HG02973 (cell line): ENCODE data around the gene SPATA20.

Source experiments
- ATAC-seq: cut with Tn5 transposase; IDR thresholded peaks from one replicate; pipeline ENCODE4 v1.9.1; 2021; ENCODE audit warnings: moderate library complexity; ENCODE audit not compliant: unreplicated experiment

SPATA20 gene

GRCh38 chr17:50594128-50594823 lies 47.3 kb downstream of the SPATA20 start:
- ATAC-seq, result no peak

GRCh38 chr17:50594892-50595291 lies 47.9 kb downstream of the SPATA20 start:
- no peak for ATAC-seq

- no peak for ATAC-seq
These were observed 49.4 kb downstream of the SPATA20 start for GRCh38 chr17:50596191-50597037.

GRCh38 chr17:50598487-50598886 lies 51.5 kb downstream of the SPATA20 start:
- ATAC-seq, result no peak

GRCh38 chr17:50599606-50600005 lies 52.6 kb downstream of the SPATA20 start:
- no peak for ATAC-seq

- no peak for ATAC-seq
These were observed 54.9 kb downstream of the SPATA20 start for GRCh38 chr17:50601823-50602375.

GRCh38 chr17:50602836-50603235 lies 55.9 kb downstream of the SPATA20 start:
- no peak for ATAC-seq

- no peak for ATAC-seq
These were observed 56.4 kb downstream of the SPATA20 start for GRCh38 chr17:50603340-50603739.

GRCh38 chr17:50604513-50604912 lies 57.5 kb downstream of the SPATA20 start:
- ATAC-seq, result no peak

- ATAC-seq, result no peak
These were observed 58.5 kb downstream of the SPATA20 start for GRCh38 chr17:50605429-50605828.
